ENCODE results near the gene PTP4A1. TPM values are rescaled to one million over a fixed set of nuclear protein-coding genes. Genes with fewer than 3 reads are reported as not detected.

Gene PTP4A1
- total and polyA plus RNA-seq, 7 donors = 21.4 to 173 (median 44.5) TPM

GRCh38 chr6:63589952-63590411 is 17.7 kb downstream of the PTP4A1 start:
- H3K4me3 ChIP-seq = no peak overlapping the region
- intact Hi-C loops (cut with DNase I) = no loop called here
- no peaks in the 10 kb centered on the region for H3K4me1 ChIP-seq
- H3K27ac ChIP-seq = no peak overlapping the region
- TF ChIP-seq, protein P1, sequence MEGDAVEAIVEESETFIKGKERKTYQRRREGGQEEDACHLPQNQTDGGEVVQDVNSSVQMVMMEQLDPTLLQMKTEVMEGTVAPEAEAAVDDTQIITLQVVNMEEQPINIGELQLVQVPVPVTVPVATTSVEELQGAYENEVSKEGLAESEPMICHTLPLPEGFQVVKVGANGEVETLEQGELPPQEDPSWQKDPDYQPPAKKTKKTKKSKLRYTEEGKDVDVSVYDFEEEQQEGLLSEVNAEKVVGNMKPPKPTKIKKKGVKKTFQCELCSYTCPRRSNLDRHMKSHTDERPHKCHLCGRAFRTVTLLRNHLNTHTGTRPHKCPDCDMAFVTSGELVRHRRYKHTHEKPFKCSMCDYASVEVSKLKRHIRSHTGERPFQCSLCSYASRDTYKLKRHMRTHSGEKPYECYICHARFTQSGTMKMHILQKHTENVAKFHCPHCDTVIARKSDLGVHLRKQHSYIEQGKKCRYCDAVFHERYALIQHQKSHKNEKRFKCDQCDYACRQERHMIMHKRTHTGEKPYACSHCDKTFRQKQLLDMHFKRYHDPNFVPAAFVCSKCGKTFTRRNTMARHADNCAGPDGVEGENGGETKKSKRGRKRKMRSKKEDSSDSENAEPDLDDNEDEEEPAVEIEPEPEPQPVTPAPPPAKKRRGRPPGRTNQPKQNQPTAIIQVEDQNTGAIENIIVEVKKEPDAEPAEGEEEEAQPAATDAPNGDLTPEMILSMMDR (IDR thresholded peaks at IDR 0.05) = no peak
- no peak for TF ChIP-seq POLR2AphosphoS5 (IDR thresholded peaks at IDR 0.05)
- TF ChIP-seq EP300 (IDR thresholded peaks at IDR 0.05) = no peak
- TF ChIP-seq POLR2A (IDR thresholded peaks at IDR 0.05) = no peak
- WGBS, 2 donors = 72 to 83% methylated on average over 2 of the region's 2 CpGs
- H3K27me3 ChIP-seq = no peaks in the 10 kb centered on the region
- no peaks in the 10 kb centered on the region for H3K36me3 ChIP-seq
- H3K9me3 ChIP-seq = no peaks in the 10 kb centered on the region
- no peak for DNase-seq

- H3K27me3 ChIP-seq = no peaks in the 10 kb centered on the region
- H3K27ac ChIP-seq = no peak overlapping the region
- TF ChIP-seq POLR2A (IDR thresholded peaks at IDR 0.05) = no peak
- no peak for TF ChIP-seq EP300 (IDR thresholded peaks at IDR 0.05)
- TF ChIP-seq POLR2AphosphoS5 (IDR thresholded peaks at IDR 0.05) = no peak
- TF ChIP-seq, protein P1 (IDR thresholded peaks at IDR 0.05) = no peak
- no peaks in the 10 kb centered on the region for H3K9me3 ChIP-seq
- intact Hi-C loops (cut with DNase I) = no loop called here
- no peaks in the 10 kb centered on the region for H3K36me3 ChIP-seq
- DNase-seq = no peak
- H3K4me1 ChIP-seq = peaks cover 0 to 2% (median 1%) of the 10 kb centered on the region in 4 donors
- 96% methylated on average over 7 of the region's 7 CpGs for WGBS, 2 donors
- H3K4me3 ChIP-seq = no peak overlapping the region
Measured at GRCh38 chr6:63592886-63593285, 20.6 kb downstream of the PTP4A1 start.

GRCh38 chr6:63597141-63598048 is 25.1 kb downstream of the PTP4A1 start:
- Histone ChIP-seq H3K4me1 (peaks cover 0 to 7% (median 5%) of the 10 kb centered on the region in 4 donors), H3K9me3 (no peaks in the 10 kb centered on the region), H3K36me3 (no peaks in the 10 kb centered on the region), H3K27ac (no peak overlapping the region), H3K27me3 (no peaks in the 10 kb centered on the region), H3K4me3 (peak overlapping the region in 3 of 4 donors; percentile 27 to 47 (median 36))
- TF ChIP-seq POLR2A (IDR thresholded peaks at IDR 0.05) = no peak
- TF ChIP-seq, protein P1 (IDR thresholded peaks at IDR 0.05) = no peak
- TF ChIP-seq EP300 (IDR thresholded peaks at IDR 0.05) = no peak
- TF ChIP-seq POLR2AphosphoS5 (IDR thresholded peaks at IDR 0.05) = no peak
- intact Hi-C loops (cut with DNase I) = loop anchor here (1.0 kb wide), 2 partner anchors 39 to 167 kb away; no protein-coding TSS in a partner anchor
- DNase-seq = no peak
- 37 to 50% methylated on average over 6 of the region's 6 CpGs for WGBS, 2 donors

- Histone ChIP-seq H3K27me3 (no peaks in the 10 kb centered on the region), H3K36me3 (no peaks in the 10 kb centered on the region), H3K4me1 (peaks cover 0 to 7% (median 5%) of the 10 kb centered on the region in 4 donors), H3K27ac (peak overlapping the region in 1 of 4 donors; percentile 10), H3K4me3 (peak overlapping the region; percentile 27 to 47 (median 40)), H3K9me3 (no peaks in the 10 kb centered on the region)
- peak; percentile 80 for DNase-seq
- TF ChIP-seq POLR2AphosphoS5 (IDR thresholded peaks at IDR 0.05) = no peak
- TF ChIP-seq, protein P1 (IDR thresholded peaks at IDR 0.05) = peak; percentile 82 to 88 (median 84)
- intact Hi-C loops (cut with DNase I) = loop anchor here (1.0 kb wide), 2 partner anchors 38 to 166 kb away; no protein-coding TSS in a partner anchor
- 2 to 5% methylated on average over 23 of the region's 23 CpGs for WGBS, 2 donors
Measured at GRCh38 chr6:63598049-63599036, 26.1 kb downstream of the PTP4A1 start.
